GM08714 (cell line): ENCODE results near the gene ZNF804A.

Source experiments
- H3K4me3 ChIP-seq: fragments of 200-500 bp; sonication (Bioruptor generic); 2 replicates; pipeline ENCODE4 v1.5.1; 2014; ENCODE audit warnings: mild to moderate bottlenecking, low read length, inconsistent platforms
- ZNF274 ChIP-seq: IDR thresholded peaks from 2 replicates; pipeline ENCODE4 v1.6.1; 2012; ENCODE audit warnings: mild to moderate bottlenecking, low read depth, low read length

Gene ZNF804A

GRCh38 chr2:184780944-184781343, 182.6 kb downstream of the ZNF804A start:
- no peak for TF ChIP-seq ZNF274
- no peak overlapping the region for H3K4me3 ChIP-seq

- no peak overlapping the region for H3K4me3 ChIP-seq
- no peak for TF ChIP-seq ZNF274
Measured at GRCh38 chr2:184783576-184783975, 185.2 kb downstream of the ZNF804A start.

- H3K4me3 ChIP-seq = no peak overlapping the region
- TF ChIP-seq ZNF274 = no peak
Measured at GRCh38 chr2:184793176-184793575, 194.8 kb downstream of the ZNF804A start.

GRCh38 chr2:184799379-184799778, 201.1 kb downstream of the ZNF804A start:
- H3K4me3 ChIP-seq = no peak overlapping the region
- TF ChIP-seq ZNF274 = no peak

GRCh38 chr2:184814421-184814820, 216.1 kb downstream of the ZNF804A start:
- no peak for TF ChIP-seq ZNF274
- H3K4me3 ChIP-seq = no peak overlapping the region

- TF ChIP-seq ZNF274 = no peak
Measured at GRCh38 chr2:184815824-184816223, 217.5 kb downstream of the ZNF804A start.

GRCh38 chr2:184824597-184824996, 226.3 kb downstream of the ZNF804A start:
- no peak overlapping the region for H3K4me3 ChIP-seq
- TF ChIP-seq ZNF274 = no peak

More at GRCh38 chr2:184815824-184816223, 217.5 kb downstream of the ZNF804A start:
- H3K4me3 ChIP-seq = no peak overlapping the region

- H3K4me3 ChIP-seq = no peak overlapping the region
- no peak for TF ChIP-seq ZNF274
Measured at GRCh38 chr2:184830531-184830930, 232.2 kb downstream of the ZNF804A start.

GRCh38 chr2:184834699-184835397, 236.5 kb downstream of the ZNF804A start:
- no peak for TF ChIP-seq ZNF274
- no peak overlapping the region for H3K4me3 ChIP-seq

GRCh38 chr2:184835398-184835715, 237.0 kb downstream of the ZNF804A start:
- no peak overlapping the region for H3K4me3 ChIP-seq
- no peak for TF ChIP-seq ZNF274

GRCh38 chr2:184847331-184847730, 249.0 kb downstream of the ZNF804A start:
- TF ChIP-seq ZNF274 = no peak
- H3K4me3 ChIP-seq = no peak overlapping the region

- no peak overlapping the region for H3K4me3 ChIP-seq
- TF ChIP-seq ZNF274 = no peak
Measured at GRCh38 chr2:184849516-184849915, 251.2 kb downstream of the ZNF804A start.

- no peak overlapping the region for H3K4me3 ChIP-seq
- no peak for TF ChIP-seq ZNF274
Measured at GRCh38 chr2:184851576-184851975, 253.2 kb downstream of the ZNF804A start.

GRCh38 chr2:184859187-184859586, 260.9 kb downstream of the ZNF804A start:
- TF ChIP-seq ZNF274 = no peak

GRCh38 chr2:184860744-184861143, 262.4 kb downstream of the ZNF804A start:
- no peak overlapping the region for H3K4me3 ChIP-seq

More at GRCh38 chr2:184859187-184859586, 260.9 kb downstream of the ZNF804A start:
- no peak overlapping the region for H3K4me3 ChIP-seq

GRCh38 chr2:184875212-184875611, 276.9 kb downstream of the ZNF804A start:
- no peak overlapping the region for H3K4me3 ChIP-seq
- no peak for TF ChIP-seq ZNF274

More at GRCh38 chr2:184860744-184861143, 262.4 kb downstream of the ZNF804A start:
- no peak for TF ChIP-seq ZNF274

- no peak for TF ChIP-seq ZNF274
- H3K4me3 ChIP-seq = no peak overlapping the region
Measured at GRCh38 chr2:184875911-184876310, 277.6 kb downstream of the ZNF804A start.
